HUDEP-2 (cell line): ENCODE measurements around the gene STAT3.
"Not testable (repeated sequence)": the region's sequence is repeated elsewhere in the genome, so short reads cannot be mapped to it uniquely, and the experiment has no call there.

Source experiments
- DNase-seq, 76 experiments: peaks; one replicate each; lab custom pipeline; 2025; ENCODE audit not compliant: unreplicated experiment in 76 of 76; lab: John Stamatoyannopoulos, UW

STAT3 gene

DNA sequence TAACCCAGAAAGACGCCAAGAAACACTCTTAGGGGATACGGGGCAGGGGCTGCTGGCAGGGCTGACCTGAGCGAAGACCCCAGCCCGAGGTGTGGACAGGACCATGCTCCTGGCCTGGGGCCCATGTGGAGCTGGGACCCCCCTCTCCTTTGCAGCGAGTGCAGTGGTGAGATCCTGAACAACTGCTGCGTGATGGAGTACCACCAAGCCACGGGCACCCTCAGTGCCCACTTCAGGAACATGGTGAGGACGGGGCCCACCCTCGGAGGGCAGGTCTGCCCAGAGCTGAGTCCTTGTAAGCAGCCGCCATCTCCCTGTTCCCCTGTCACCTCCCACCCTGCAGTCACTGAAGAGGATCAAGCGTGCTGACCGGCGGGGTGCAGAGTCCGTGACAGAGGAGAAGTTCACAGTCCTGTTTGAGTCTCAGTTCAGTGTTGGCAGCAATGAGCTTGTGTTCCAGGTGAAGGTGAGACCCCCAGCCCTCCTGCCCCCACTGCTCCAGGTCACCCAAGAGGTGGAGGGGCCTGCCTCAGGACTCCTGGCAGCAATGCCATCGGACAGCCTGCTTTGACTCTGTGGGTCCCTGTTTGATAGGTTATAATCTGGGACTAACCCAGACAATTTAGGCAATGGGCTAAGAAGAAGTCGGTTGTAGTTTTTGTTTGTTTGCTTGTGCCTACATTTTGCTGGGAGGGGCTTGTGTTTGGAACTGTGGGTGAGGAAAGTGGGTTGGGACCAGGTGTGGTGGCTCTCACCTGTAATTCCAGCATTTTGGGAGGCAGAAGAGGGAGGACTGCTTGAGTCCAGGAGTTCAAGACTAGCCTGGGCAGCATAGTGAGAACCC lies 83.8 kb downstream of the STAT3 start:
- no peak for DNase-seq

DNA sequence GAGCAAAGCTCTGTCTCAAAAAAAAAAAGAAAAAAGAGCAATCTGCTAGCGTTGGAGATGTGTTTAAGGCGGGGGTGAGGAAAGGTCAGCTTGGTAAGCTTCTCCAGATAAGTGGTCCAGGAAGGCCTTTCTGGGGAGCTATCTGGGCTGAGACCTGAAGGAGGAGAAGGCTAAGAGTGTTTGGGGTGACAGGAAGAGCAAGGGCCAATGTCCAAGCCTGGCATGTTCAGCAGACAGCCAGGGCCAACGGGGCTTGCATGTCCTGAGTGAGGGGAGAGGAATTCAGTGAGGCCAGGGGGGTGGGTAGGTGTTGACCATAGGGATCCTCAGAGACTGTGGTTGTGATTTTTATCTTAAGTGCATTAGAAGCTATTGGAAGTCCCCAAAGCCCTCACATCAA lies 84.5 kb downstream of the STAT3 start:
- DNase-seq: no peak

DNA sequence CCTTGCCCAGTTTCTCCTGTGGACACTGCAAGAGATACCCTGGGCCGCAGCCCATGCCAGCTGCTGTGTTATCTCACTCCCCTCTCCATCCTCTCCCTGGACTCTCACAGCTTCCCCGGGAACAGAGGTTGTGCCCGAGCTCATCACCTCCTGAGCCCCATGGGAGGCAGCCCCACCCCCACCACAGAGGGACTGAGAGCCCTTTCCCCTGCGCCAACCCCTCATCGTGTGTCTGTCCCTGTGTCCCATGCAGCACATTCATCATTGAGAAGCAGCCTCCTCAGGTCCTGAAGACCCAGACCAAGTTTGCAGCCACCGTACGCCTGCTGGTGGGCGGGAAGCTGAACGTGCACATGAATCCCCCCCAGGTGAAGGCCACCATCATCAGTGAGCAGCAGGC lies 87.2 kb downstream of the STAT3 start:
- no peak for DNase-seq

DNA sequence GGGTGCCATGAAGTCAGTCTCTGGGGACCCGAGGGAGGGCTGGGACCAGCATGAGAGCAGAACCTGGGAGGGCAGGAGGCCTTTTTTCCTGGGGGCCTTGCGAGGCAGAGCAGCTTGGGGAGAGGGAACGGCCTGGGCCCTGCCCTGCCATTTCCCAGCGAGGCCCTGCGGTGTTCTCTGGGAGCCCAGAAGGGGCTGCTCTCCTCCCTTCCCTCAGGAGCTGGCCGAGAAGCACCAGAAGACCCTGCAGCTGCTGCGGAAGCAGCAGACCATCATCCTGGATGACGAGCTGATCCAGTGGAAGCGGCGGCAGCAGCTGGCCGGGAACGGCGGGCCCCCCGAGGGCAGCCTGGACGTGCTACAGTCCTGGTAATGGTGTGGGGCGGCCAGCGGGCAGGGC lies 88.3 kb downstream of the STAT3 start:
- not testable (repeated sequence) for DNase-seq

DNA sequence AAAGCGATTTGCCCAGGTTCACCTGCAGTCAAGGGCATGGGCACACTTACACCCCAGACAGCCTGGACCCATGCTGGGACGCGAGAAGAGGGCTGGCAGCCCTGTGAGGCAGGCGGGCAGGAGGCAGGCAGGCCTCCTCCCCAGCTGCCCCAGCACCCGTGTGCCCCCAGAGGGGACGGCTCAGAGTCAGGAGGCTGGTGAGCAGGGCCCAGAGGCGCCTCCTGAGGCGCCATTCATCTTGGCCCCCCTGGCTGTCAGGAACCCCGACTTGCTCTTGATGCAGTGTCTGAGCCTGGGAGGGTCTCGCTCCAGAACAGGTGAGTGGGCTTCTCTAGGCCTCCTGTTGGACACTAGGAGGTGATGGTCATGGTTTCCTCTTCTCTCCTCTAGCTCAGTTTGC lies 88.9 kb downstream of the STAT3 start:
- DNase-seq: not testable (repeated sequence)

DNA sequence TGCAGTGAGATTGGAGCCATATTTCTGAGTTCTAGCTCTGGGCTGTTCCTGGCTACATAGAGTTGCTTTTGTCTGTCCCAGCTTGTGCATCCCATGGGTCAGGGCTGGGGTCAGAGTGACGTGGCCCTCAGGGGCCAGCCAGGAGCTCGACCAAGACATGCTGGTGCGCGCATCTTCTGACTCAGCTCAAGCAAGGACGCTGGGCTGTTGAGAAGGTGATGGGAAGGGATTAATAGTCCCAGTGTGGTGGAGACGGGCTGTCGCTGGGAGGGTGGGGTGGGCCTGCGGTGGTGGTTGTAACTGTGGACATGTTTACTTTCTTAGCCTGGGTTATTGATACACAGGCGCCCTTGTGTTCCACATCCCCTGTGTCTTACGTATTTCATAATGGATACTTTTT lies 90.5 kb downstream of the STAT3 start:
- DNase-seq: not testable (repeated sequence)

DNA sequence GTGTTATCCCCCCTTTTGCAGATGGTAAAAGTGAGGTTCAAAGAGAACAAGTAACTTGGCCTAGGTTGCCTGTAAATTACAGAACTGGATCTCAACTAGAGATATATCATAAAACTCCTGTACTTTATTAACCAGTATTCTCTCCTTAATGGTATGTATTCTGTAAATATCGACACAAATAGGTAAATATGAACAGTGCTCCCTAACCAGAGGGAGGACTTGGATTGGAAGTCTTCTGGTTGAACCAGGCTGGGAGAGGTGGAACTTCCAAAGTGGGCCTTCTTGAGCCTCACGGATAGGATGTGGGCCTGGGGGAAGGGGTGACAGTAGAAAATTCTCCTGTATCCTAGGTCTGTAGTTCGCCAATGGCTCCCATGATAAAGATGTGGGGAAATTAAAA lies 92.2 kb downstream of the STAT3 start:
- no peak for DNase-seq

DNA sequence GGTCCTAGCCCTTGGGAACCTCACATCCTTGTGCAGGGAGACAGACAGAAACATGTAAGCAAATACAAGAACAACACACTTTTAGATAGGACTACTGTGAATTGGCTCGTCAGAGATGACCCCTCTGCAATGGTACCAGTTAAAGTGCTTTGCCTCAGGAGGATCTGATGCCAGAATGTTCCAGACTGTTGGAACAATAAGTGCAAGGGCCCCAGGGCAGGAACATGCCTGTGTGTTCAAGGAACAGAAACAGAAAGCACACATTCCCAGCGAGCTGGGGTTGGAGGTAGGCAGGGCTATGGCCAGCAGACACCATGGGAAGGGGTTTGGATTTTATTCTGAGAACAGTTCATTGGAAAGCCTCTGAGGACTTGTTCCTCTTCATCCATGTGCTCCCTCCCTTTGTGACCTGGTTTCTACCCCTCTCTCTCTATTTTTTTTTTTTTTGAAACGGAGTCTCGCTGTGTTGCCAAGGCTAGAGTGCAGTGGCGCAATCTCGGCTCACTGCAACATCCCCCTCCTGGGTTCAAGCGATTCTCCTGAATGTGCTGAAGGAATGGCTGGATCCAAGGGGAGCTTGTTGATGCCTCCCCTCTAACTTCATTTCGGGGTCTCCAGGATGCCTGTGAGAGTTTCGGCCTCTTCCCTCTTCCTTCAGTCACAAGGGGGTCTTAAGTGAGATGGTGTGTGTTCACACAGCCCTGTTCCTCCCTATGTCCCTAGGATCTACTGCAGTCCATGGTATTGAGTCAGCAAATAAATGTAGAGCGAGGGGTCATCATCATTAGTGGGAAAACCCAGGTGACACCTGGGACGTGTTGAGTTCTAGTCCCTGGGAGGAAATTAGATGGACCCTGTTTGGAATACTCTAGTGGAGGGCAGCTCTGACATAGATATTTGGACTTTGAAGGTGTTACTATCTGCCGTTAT lies 93.5 kb downstream of the STAT3 start:
- no peak for DNase-seq

DNA sequence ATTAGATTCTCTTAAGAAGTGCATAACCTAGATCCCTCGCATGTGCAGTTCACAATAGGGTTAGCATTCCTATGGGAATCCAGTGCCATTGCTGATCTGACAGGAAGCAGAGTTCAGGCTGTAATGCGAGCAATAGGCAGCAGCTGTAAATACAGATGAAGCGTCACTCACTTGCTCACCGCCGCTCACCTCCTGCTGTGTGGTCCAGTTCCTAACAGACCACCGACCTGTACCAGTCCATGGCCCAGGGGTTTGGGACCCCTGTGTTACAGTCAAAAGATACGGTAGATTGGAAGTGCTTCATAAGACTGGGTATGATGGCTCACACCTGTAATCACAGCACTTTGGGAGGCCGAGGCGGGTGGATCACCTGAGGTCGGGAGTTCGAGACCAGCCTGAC lies 97.1 kb downstream of the STAT3 start:
- no peak for DNase-seq

DNA sequence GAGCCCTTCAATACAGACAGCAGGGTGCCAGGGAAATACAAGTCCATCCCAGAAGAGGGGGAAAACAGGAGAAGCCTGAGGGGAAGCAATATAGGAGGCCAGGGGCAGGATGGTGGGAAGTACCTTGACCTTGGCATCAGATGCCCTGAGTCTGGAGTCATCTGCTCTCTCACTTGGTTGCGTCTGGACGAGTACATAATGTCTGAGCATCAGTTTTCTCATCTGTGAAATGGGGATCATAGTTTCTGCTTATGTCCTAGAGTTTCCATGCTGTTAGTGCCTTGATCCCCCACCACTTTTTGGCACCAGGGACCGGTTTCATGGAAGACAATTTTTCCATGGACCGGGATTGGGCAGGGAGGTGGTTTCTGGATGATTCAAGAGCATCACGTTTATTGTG lies 97.7 kb downstream of the STAT3 start:
- no peak for DNase-seq

DNA sequence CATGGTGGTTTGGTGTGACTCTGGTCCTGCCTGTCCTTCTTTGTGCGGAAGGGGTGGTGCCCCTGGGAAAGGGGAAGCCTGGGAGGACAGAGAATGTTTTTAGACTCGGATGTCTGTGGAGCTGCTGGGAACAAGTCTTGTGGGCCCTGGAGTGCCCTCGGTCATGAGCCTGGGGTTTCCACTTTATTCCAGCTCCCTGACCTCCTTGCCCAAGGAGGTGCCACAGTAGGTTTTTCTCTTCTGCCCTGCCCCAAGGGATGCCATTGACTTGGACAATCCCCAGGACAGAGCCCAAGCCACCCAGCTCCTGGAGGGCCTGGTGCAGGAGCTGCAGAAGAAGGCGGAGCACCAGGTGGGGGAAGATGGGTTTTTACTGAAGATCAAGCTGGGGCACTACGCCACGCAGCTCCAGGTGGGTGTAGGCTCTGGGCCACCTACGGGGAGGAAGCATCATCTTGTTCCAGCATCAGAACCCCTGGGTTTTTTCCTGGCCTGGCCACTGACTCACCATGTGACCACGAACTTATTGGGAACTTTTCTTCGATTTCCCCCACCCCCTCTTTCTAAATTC lies 98.5 kb downstream of the STAT3 start:
- DNase-seq: peak in 1 of 76 experiments; percentile 59

DNA sequence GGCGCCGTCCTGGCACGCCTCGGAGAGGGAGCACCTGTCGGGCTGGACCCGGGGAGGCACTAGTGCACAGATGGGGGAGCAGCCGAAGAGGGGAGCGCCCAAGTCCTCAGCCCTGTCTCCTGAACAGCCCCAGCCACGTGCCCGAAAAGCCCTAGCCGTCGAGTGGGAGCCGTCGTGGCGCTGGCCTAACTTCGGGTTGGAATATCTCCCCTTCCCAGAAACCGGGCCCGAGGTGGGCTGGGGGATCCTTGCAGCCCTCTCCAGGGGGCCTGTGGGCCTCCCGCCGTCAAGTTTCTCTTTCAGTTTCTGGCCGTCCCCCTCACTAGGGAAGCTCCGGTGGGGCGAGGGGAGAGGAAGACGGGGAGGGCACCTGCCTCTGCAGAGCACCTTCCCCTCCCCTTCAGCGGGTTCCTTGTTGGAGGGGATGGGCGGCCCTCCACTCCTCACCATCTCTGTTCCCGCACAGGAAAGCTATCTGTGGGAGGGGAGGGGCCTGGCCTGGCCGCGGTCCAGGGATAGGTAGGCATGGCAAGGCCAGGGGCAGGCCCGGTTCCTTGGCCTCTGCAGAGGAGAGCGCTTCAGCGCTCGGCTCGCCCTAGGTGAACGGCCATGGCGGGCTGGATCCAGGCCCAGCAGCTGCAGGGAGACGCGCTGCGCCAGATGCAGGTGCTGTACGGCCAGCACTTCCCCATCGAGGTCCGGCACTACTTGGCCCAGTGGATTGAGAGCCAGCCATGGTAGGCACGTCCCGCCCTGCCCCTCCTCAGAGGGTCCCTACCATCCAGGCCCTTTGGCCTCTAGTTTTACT lies 99.2 kb downstream of the STAT3 start:
- DNase-seq: peak in 66 of 76 experiments; percentile 18 to 83 (median 62)

DNA sequence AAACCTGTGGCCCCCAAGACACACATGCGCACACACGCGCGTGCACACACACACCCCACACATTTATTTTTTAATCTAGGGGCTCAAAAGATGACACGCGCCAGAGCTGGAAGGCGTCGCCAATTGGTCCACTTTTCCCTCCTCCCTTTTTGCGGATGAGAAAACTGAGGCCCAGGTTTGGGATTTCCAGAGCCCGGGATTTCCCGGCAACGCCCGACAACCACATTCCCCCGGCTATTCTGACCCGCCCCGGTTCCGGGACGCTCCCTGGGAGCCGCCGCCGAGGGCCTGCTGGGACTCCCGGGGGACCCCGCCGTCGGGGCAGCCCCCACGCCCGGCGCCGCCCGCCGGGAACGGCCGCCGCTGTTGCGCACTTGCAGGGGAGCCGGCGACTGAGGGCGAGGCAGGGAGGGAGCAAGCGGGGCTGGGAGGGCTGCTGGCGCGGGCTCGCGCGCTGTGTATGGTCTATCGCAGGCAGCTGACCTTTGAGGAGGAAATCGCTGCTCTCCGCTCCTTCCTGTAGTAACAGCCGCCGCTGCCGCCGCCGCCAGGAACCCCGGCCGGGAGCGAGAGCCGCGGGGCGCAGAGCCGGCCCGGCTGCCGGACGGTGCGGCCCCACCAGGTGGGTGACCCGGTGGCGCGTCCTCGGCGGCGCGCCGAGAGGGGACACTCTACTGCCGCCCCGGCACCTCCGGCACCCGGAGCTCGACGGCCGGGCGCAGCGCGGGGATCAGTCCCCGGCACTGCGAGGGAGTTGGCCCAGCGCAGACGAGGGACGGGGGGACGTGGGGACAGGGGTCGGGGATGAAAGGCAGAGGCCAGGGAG lies 100.1 kb downstream of the STAT3 start, which contains the start of gene STAT5A:
Gene STAT5A, plus strand, starts transcription at position 522 of the 826 bp plus-strand sequence. CDS start 914 bp downstream, outside the sequence.
- peak in 60 of 76 experiments; percentile 13 to 69 (median 49) for DNase-seq

DNA sequence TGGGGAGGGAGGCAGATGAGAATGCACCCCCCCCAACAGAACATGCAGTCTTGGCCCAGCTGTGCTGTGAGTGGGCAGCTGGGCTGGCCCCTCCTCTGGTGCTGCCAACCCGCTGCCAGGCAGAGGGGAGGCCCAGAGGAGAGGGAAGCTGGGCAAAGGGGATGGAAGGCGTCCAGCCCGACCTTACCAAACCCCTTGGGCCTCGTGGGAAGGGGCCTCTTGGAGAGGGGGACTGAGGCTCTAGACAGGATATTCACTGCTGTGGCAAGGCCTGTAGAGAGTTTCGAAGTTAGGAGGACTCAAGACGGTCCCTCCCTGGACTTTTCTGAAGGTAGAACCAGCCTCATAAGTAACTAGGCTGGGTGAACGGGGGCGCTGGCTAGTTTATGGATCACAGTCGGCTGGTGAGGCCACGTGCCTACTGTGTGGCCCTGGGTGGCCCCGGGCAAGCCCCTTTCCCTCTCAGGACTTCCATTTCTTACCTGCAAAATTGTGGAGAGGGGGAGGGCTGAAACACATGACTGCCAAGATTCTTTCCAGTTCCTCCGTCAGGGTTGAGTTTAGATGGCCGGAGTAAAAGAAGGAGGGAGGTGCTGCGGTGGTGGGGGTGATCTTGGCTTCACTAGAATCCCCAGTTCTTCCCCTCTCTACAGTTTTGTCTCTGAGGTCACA lies 100.8 kb downstream of the STAT3 start:
- DNase-seq: peak in 70 of 76 experiments; percentile 29 to 89 (median 64)

DNA sequence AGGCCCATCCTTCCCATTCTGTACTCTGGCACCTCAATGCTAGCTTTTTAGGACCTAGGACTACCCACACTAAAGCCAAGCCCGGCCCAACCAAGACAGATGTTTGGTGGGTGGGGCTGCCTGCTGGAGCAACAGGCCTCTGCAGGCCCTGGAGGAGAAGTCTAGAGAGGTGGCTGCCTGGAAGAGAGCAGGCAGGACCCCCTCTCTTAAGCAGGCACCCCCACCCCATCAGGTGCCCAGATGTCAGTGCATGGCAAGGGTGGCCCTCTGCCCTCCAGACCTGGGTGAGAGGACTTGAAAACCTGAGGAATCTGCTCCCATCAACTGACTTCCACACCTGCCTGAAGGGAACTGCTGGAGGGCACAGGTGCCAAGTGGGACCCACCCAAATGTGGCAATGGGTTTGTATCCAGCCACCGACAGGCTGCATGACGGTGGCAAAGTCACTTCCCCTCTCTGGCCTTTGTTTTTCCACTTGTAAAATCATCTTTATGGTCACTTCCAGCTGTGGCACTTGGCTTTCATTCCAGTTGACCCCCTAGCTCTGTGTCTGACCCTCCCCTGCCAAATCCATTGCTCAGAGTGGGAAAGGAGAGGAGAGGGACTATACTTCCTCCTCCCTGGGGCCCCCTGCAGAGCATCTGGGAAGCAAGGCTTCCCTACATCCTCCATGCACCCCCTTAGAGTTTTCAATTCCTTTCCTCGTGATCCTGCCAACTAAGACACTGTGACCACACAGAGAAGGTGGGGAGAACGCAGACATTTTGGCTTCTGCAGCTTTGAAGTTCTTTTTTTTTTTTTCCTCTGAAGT lies 101.6 kb downstream of the STAT3 start:
- DNase-seq: peak in 67 of 76 experiments; percentile 19 to 77 (median 55)

DNA sequence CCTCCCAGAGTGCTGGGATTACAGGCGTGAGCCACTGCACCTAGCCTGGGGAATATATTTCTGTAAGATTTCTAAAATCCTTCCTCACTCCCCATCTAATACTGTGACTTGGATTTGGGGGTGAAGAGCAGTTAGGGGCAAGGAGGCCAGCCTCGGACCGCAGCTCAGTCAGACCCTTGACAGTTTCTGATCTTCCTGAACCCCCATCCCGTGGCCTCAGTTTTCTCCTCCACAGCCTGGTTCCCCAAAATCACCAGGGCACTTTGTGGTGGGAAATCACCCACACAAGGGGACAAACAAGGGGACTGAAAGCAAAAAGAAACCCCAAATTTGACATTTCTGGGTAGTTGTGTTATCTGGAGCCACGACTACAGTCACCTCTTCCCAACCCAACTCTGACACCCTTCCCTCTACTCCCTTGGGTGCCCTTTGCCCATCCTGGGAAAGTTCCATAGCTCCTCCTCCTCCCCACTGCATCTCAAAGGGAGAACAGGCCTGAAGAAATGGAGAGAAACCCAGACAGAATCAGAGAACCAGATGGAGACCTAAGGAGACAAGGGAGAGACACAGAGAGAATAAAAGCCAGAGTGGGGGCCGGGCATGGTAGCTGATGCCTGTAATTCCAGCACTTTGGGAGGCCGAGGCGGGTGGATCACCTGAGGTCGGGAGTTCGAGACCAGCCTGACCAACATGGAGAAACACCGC lies 102.7 kb downstream of the STAT3 start:
- DNase-seq: no peak

DNA sequence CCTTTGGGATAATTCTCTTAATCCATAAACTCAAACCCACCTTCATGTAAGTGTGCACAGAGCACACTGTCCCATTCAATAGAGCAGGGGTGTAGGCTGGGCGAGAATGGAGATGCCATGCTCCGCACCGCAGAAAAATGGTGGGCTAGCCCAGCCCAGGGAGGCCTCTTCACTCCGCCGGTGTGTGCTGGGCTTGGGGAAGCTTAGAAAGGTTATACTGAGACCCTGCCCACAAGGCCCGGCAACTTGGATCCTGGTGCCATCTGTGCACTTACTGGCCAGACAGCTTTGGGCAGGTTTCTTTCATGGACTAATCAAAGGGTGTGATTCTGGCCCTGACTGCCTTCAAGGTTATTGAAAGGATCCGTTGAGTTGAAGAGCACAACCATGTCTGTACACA lies 103.7 kb downstream of the STAT3 start:
- no peak for DNase-seq
